Progenitor cell of endocrine pancreas (in vitro differentiated cells): Measurements from ENCODE around the gene RAPGEF1. TPM values are rescaled to one million over a fixed set of nuclear protein-coding genes. Genes with fewer than 3 reads are reported as not detected.

Source experiments
- DNase-seq: peaks from one replicate; pipeline ENCODE4 v3.0.0; 2021; ENCODE audit warnings: low spot score; ENCODE audit not compliant: unreplicated experiment
- H3K27ac Mint-ChIP-seq: 2 replicates; pipeline ENCODE4 v1.8.0; 2021; ENCODE audit warnings: mild to moderate bottlenecking, moderate library complexity, mixed read lengths
- H3K27me3 Mint-ChIP-seq: 2 replicates; pipeline ENCODE4 v1.8.0; 2021; ENCODE audit warnings: mixed read lengths
- H3K36me3 Mint-ChIP-seq: 2 replicates; pipeline ENCODE4 v1.8.0; 2022; ENCODE audit warnings: mixed read lengths; ENCODE audit not compliant: insufficient read depth
- H3K4me1 Mint-ChIP-seq: 2 replicates; pipeline ENCODE4 v1.8.0; 2021; ENCODE audit warnings: low read depth, mixed read lengths
- H3K4me3 Mint-ChIP-seq: 2 replicates; pipeline ENCODE4 v1.8.0; 2021; ENCODE audit warnings: low read depth, mild to moderate bottlenecking, moderate library complexity, mixed read lengths
- H3K9me3 Mint-ChIP-seq: 2 replicates; pipeline ENCODE4 v1.8.0; 2021; ENCODE audit warnings: low read depth, mixed read lengths
- CTCF ChIP-seq: fragments of 200-600 bp; sonication (generic); IDR thresholded peaks from one replicate; pipeline ENCODE4 v1.5.0; 2021; ENCODE audit warnings: antibody characterized with exemption, mild to moderate bottlenecking; ENCODE audit not compliant: unreplicated experiment
- total RNA-seq: library from RNA; stranded (reverse); gene quantifications from 2 replicates; pipeline ENCODE4 v1.2.1, GENCODE V29; 2021

The RAPGEF1 gene
- total RNA-seq, 1 donor from 2014 or later: 57.3 TPM

GRCh38 chr9:131595696-131596429, 144.0 kb downstream of the RAPGEF1 start:
- TF ChIP-seq CTCF: no peak
- H3K4me1 Mint-ChIP-seq: no peaks in the 10 kb centered on the region
- H3K27ac Mint-ChIP-seq: no peak overlapping the region
- DNase-seq: no peak
- no peak overlapping the region for H3K4me3 Mint-ChIP-seq
- no peaks in the 10 kb centered on the region for H3K27me3 Mint-ChIP-seq
- peaks cover 13% of the 10 kb centered on the region for H3K36me3 Mint-ChIP-seq
- no peaks in the 10 kb centered on the region for H3K9me3 Mint-ChIP-seq

DNA sequence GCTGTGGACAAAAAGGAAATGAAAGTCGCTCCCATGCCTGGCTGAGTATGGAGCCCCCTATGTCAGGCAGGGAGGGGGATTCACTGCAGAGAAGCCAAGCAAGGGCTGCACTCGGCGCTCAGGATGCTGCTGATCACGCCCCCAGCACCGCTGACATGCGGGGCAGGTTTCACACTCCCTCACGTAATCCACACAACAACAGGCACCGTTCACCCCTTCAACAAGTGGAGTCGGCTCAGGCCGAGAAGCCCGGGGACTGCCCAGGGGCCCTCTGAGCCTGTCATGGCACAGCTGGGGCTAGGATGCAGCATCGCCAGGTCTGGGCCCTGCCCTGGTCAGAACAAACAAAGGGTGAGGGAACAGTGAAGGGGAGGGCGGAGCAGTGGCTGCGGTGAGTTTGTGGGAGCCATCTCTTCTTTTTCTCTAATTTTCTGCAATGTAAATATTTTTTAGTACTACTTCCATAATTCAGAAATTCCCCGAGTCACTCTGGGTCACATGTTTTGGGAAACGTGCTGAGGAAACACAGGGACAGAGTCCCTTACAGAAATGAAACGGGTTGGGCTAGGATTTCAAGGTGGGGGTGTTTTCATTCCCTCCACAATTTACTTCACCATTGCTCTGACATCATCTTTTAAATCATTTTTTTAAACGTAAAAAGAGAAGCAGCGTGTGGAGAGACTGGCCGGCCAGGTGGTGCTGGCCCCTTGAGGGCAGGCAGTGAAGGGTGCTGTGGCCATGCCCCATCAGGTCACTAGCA, 144.8 kb downstream of the RAPGEF1 start:
- Mint-ChIP-seq H3K4me3 (no peak overlapping the region), H3K4me1 (no peaks in the 10 kb centered on the region), H3K27ac (no peak overlapping the region), H3K9me3 (no peaks in the 10 kb centered on the region), H3K36me3 (peaks cover 9% of the 10 kb centered on the region), H3K27me3 (no peaks in the 10 kb centered on the region)
- TF ChIP-seq CTCF: no peak
- DNase-seq: no peak

DNA sequence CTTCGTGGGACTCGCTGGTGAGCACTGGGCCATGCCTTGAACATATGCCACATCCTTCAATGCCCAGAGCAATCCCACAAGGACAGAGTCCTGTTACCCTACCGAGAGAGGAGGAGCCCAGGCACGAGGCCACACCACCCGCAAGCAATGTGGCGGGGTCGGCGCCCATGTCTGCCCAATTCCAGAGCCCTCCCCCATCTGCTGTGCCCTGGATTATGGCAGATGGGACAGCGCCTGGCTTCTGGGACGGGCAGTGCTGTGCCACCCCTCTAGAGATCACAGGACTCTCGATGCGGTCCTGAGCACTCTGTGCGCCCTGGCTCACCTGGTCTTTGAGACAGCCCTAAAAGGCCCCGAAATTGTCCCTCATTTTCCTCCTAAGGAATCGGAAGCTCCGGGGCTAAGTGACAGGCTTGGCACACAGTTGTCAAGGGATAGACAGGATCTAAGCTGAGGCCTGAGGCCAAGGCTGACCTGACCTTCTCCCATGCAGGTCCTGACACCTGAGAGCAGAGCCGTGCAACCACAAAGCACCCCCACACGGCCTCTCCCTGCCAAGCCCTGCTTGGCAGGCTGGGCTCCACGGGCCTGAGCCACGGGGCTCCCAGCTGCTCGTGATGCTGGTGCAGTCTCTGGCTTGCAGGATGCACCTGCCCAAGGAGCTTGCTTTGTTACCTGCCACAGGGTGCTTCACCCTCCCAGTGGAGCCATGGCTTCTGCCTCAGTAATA, 145.8 kb downstream of the RAPGEF1 start:
- Mint-ChIP-seq H3K4me3 (no peak overlapping the region), H3K36me3 (peaks cover 8% of the 10 kb centered on the region), H3K9me3 (no peaks in the 10 kb centered on the region), H3K4me1 (no peaks in the 10 kb centered on the region), H3K27ac (no peak overlapping the region), H3K27me3 (no peaks in the 10 kb centered on the region)
- no peak for TF ChIP-seq CTCF
- no peak for DNase-seq

DNA sequence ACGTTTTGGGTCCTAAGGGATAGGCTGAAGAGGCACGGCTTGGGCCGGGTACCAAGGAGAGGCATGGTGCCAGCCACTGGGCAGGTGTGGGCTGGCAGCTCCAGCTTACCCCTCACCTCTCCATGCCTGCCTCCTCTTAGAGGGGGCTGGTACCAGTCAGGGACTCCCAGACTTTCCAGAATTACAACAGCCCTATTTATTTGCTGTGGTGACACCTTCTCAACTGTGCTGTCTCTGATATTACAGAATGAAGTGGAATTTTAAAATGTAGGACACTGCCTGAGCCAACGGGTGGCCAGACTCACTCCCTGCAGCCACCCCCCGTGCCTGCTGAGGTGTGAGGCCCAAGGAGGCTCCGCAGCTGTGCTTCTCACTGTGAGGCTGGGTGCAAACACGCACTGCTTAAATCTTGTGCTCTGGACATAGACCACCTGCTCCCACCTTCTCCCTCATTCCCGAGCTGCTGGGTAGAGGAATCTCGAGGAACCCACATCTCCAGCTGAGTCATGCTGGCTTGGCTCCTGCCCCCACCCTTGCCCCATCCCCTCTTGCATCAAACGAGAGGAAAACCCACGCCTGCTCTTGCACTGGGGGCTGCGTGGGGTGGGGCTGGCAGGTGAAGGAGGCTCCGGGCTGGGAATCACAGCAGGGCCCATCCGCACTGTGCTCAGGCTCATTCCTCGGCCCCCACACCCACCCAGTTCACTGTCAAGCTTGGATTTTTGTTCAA, 146.6 kb downstream of the RAPGEF1 start:
- Mint-ChIP-seq H3K27ac (no peak overlapping the region), H3K27me3 (no peaks in the 10 kb centered on the region), H3K4me1 (no peaks in the 10 kb centered on the region), H3K36me3 (peaks cover 7% of the 10 kb centered on the region), H3K9me3 (no peaks in the 10 kb centered on the region), H3K4me3 (no peak overlapping the region)
- DNase-seq: no peak
- no peak for TF ChIP-seq CTCF

GRCh38 chr9:131591845-131592208, 148.0 kb downstream of the RAPGEF1 start:
- no peaks in the 10 kb centered on the region for H3K9me3 Mint-ChIP-seq
- peak overlapping the region; percentile 62 for H3K27ac Mint-ChIP-seq
- H3K4me3 Mint-ChIP-seq: no peak overlapping the region
- no peak for TF ChIP-seq CTCF
- H3K36me3 Mint-ChIP-seq: peaks cover 12% of the 10 kb centered on the region
- H3K27me3 Mint-ChIP-seq: no peaks in the 10 kb centered on the region
- no peaks in the 10 kb centered on the region for H3K4me1 Mint-ChIP-seq
- no peak for DNase-seq
